Measurements from ENCODE around the gene NAPA.

The NAPA gene

GRCh38 chr19:47518139-47518538, 3.3 kb upstream of the NAPA start:
- H3K27me3 ChIP-seq (ENCODE audit: insufficient read depth, poor library complexity, severe bottlenecking), result peaks cover 4% of the 10 kb centered on the region
- H3K4me3 ChIP-seq (replicated peaks; ENCODE audit: insufficient read depth, low read length), result no peak overlapping the region
- H3K27ac ChIP-seq (replicated peaks), result no peak overlapping the region
- TF ChIP-seq REST (IDR thresholded peaks at IDR 0.05; ENCODE audit: insufficient replicate concordance, low read depth) (no peak), POLR2AphosphoS5 (IDR thresholded peaks at IDR 0.05; ENCODE audit: low read depth) (no peak)
- DNase-seq (ENCODE audit: low read depth in 1 of 2, low spot score in 1 of 2), result no peak

- H3K27me3 ChIP-seq (ENCODE audit: insufficient read depth, poor library complexity, severe bottlenecking), result no peaks in the 10 kb centered on the region
- H3K4me3 ChIP-seq (replicated peaks; ENCODE audit: insufficient read depth, low read length), result peak overlapping the region; percentile 94
- H3K27ac ChIP-seq (replicated peaks), result peak overlapping the region; percentile 86
- DNase-seq (ENCODE audit: low read depth in 1 of 2, low spot score in 1 of 2), result no peak
- no peak for TF ChIP-seq CTCF (IDR thresholded peaks at IDR 0.05; ENCODE audit: insufficient read depth, low read length)
- no peak for TF ChIP-seq GABPA (IDR thresholded peaks at IDR 0.05; ENCODE audit: low read depth)
- TF ChIP-seq POLR2AphosphoS5 (IDR thresholded peaks at IDR 0.05; ENCODE audit: low read depth), result no peak
- TF ChIP-seq SPI1 (IDR thresholded peaks at IDR 0.05; ENCODE audit: borderline replicate concordance, low read depth), result no peak
- no peak for TF ChIP-seq REST (IDR thresholded peaks at IDR 0.05; ENCODE audit: insufficient replicate concordance, low read depth)
These were observed 553 bp downstream of the NAPA start for GRCh38 chr19:47514151-47514868.

- DNase-seq (ENCODE audit: low read depth in 1 of 2, low spot score in 1 of 2), result no peak
- Histone ChIP-seq H3K27me3 (ENCODE audit: insufficient read depth, poor library complexity, severe bottlenecking) (no peaks in the 10 kb centered on the region), H3K27ac (replicated peaks) (peak overlapping the region; percentile 34), H3K4me3 (replicated peaks; ENCODE audit: insufficient read depth, low read length) (no peak overlapping the region)
- TF ChIP-seq REST (IDR thresholded peaks at IDR 0.05; ENCODE audit: insufficient replicate concordance, low read depth) (no peak), POLR2AphosphoS5 (IDR thresholded peaks at IDR 0.05; ENCODE audit: low read depth) (no peak), GABPA (IDR thresholded peaks at IDR 0.05; ENCODE audit: low read depth) (no peak), SPI1 (IDR thresholded peaks at IDR 0.05; ENCODE audit: borderline replicate concordance, low read depth) (no peak), CTCF (IDR thresholded peaks at IDR 0.05; ENCODE audit: insufficient read depth, low read length) (no peak)
These were observed 1.9 kb downstream of the NAPA start for GRCh38 chr19:47512948-47513319.
